Astrocyte (in vitro differentiated cells and primary cell): Measurements from ENCODE around the gene MPV17L2. TPM values are rescaled to one million over a fixed set of nuclear protein-coding genes. Genes with fewer than 3 reads are reported as not detected.

Experiments used
- DNase-seq: peaks from one replicate; pipeline ENCODE4 v3.0.0-alpha.2; 2010; ENCODE audit warnings: low read depth
- FAIRE-seq: peaks from 2 replicates; lab custom pipeline; 2011; peaks lifted over from hg19 to GRCh38; lab: Jason Lieb, UNC
- H2AFZ ChIP-seq: 2 replicates; pipeline ENCODE4 v1.6.0; 2012; ENCODE audit warnings: low read depth, low read length, inconsistent platforms
- H3K27ac ChIP-seq: 2 replicates; pipeline ENCODE4 v1.5.1; 2011; ENCODE audit warnings: low read depth, low read length, inconsistent platforms
- H3K27me3 ChIP-seq: 2 replicates; pipeline ENCODE4 v1.6.0; 2011; ENCODE audit warnings: low read length, inconsistent platforms; ENCODE audit not compliant: insufficient read depth
- H3K36me3 ChIP-seq: 2 replicates; pipeline ENCODE4 v1.5.1; 2011; ENCODE audit warnings: low read length, inconsistent platforms; ENCODE audit not compliant: insufficient read depth
- H3K4me1 ChIP-seq: 2 replicates; pipeline ENCODE4 v1.5.1; 2011; ENCODE audit warnings: low read length, inconsistent platforms; ENCODE audit not compliant: insufficient read depth
- H3K4me2 ChIP-seq: 2 replicates; pipeline ENCODE4 v1.6.0; 2012; ENCODE audit warnings: low read length, inconsistent platforms
- H3K4me3 ChIP-seq: 2 replicates; pipeline ENCODE4 v1.5.1; 2011; ENCODE audit warnings: low read depth, mild to moderate bottlenecking, low read length, inconsistent platforms; ENCODE audit not compliant: insufficient read depth
- H3K79me2 ChIP-seq: 2 replicates; pipeline ENCODE4 v1.6.0; 2012; ENCODE audit warnings: mild to moderate bottlenecking, low read length, inconsistent platforms; ENCODE audit not compliant: insufficient read depth
- H3K9ac ChIP-seq: 2 replicates; pipeline ENCODE4 v1.6.0; 2012; ENCODE audit warnings: mild to moderate bottlenecking, low read length, inconsistent platforms
- H3K9me3 ChIP-seq: 2 replicates; pipeline ENCODE4 v1.5.1; 2012; ENCODE audit warnings: low read depth, mild to moderate bottlenecking, low read length, inconsistent platforms; ENCODE audit not compliant: insufficient read depth
- H4K20me1 ChIP-seq: 2 replicates; pipeline ENCODE4 v1.6.0; 2012; ENCODE audit warnings: low read length, inconsistent platforms; ENCODE audit not compliant: insufficient read depth
- H3K27ac Mint-ChIP-seq: one replicate; pipeline ENCODE4 v1.8.0; 2021; ENCODE audit warnings: mild to moderate bottlenecking, mixed read lengths; ENCODE audit not compliant: unreplicated experiment
- H3K27me3 Mint-ChIP-seq: one replicate; pipeline ENCODE4 v1.8.0; 2021; ENCODE audit warnings: low read depth, mixed read lengths; ENCODE audit not compliant: unreplicated experiment
- H3K36me3 Mint-ChIP-seq: one replicate; pipeline ENCODE4 v1.8.0; 2021; ENCODE audit warnings: low read depth, mixed read lengths; ENCODE audit not compliant: unreplicated experiment
- H3K4me1 Mint-ChIP-seq: one replicate; pipeline ENCODE4 v1.8.0; 2021; ENCODE audit warnings: low read depth, mixed read lengths; ENCODE audit not compliant: unreplicated experiment
- H3K4me3 Mint-ChIP-seq: one replicate; pipeline ENCODE4 v1.8.0; 2021; ENCODE audit warnings: mild to moderate bottlenecking, moderate library complexity, mixed read lengths; ENCODE audit not compliant: unreplicated experiment
- H3K9me3 Mint-ChIP-seq: one replicate; pipeline ENCODE4 v1.8.0; 2021; ENCODE audit warnings: mild to moderate bottlenecking, mixed read lengths; ENCODE audit not compliant: unreplicated experiment
- CTCF ChIP-seq: IDR thresholded peaks from 2 replicates; pipeline ENCODE4 v1.5.1; 2011; ENCODE audit warnings: low read depth, mild to moderate bottlenecking, inconsistent platforms, low read length, moderate library complexity; ENCODE audit not compliant: insufficient read depth
- EZH2 ChIP-seq: IDR thresholded peaks from 2 replicates; pipeline ENCODE4 v1.6.1; 2012; ENCODE audit warnings: mild to moderate bottlenecking, low read length, inconsistent platforms; ENCODE audit not compliant: insufficient read depth
- total RNA-seq: library from RNA; stranded (reverse); gene quantifications from 2 replicates; pipeline ENCODE4 v1.2.1, GENCODE V29; 2021

Gene MPV17L2
- total RNA-seq, 1 donor from 2014 or later: 21.8 TPM

- H3K4me3 ChIP-seq: peak within 1 kb of the TSS; percentile 68
- H3K4me1 ChIP-seq: no peaks in the 10 kb centered on the region
- FAIRE-seq: no peak
- peaks cover 1% of the 10 kb centered on the region for H3K9me3 Mint-ChIP-seq
- H2AFZ ChIP-seq: peak within 1 kb of the TSS; percentile 96
- no peak for DNase-seq
- no peaks in the 10 kb centered on the region for H3K79me2 ChIP-seq
- H3K27me3 ChIP-seq: no peaks in the 10 kb centered on the region
- no peaks in the 10 kb centered on the region for H3K9me3 ChIP-seq
- H3K27ac ChIP-seq: no peak within 1 kb of the TSS
- no peaks in the 10 kb centered on the region for H4K20me1 ChIP-seq
- peak within 1 kb of the TSS; percentile 76 for H3K4me3 Mint-ChIP-seq
- peak within 1 kb of the TSS; percentile 98 for H3K4me2 ChIP-seq
- H3K36me3 Mint-ChIP-seq: peaks cover 11% of the 10 kb centered on the region
- H3K27me3 Mint-ChIP-seq: peaks cover 32% of the 10 kb centered on the region
- TF ChIP-seq EZH2: no peak
- TF ChIP-seq CTCF: no peak
- H3K4me1 Mint-ChIP-seq: no peaks in the 10 kb centered on the region
- H3K9ac ChIP-seq: peak within 1 kb of the TSS; percentile 72
- H3K27ac Mint-ChIP-seq: no peak within 1 kb of the TSS
- no peaks in the 10 kb centered on the region for H3K36me3 ChIP-seq
Observed at GRCh38 chr19:18173572-18174288, 19.3 kb upstream of the MPV17L2 start, which contains the start of gene IFI30. Gene IFI30, plus strand, starts transcription at chr19:18173813. Its CDS starts 29 bp downstream, at chr19:18173842.

- H3K4me2 ChIP-seq: no peak overlapping the region
- no peak for TF ChIP-seq EZH2
- no peak for TF ChIP-seq CTCF
- FAIRE-seq: no peak
Observed at GRCh38 chr19:18174983-18175382, 18.0 kb upstream of the MPV17L2 start.

More at GRCh38 chr19:18174983-18175382, 18.0 kb upstream of the MPV17L2 start:
- Mint-ChIP-seq H3K36me3 (peaks cover 11% of the 10 kb centered on the region), H3K9me3 (peaks cover 1% of the 10 kb centered on the region), H3K4me1 (no peaks in the 10 kb centered on the region), H3K27ac (no peak overlapping the region), H3K4me3 (no peak overlapping the region), H3K27me3 (peaks cover 36% of the 10 kb centered on the region)
- Histone ChIP-seq H2AFZ (no peak overlapping the region), H3K36me3 (no peaks in the 10 kb centered on the region), H4K20me1 (no peaks in the 10 kb centered on the region), H3K9ac (no peak overlapping the region), H3K79me2 (no peaks in the 10 kb centered on the region), H3K27me3 (no peaks in the 10 kb centered on the region), H3K4me3 (no peak overlapping the region), H3K9me3 (no peaks in the 10 kb centered on the region), H3K4me1 (no peaks in the 10 kb centered on the region), H3K27ac (no peak overlapping the region)
- DNase-seq: no peak
